ENCODE results near the gene PRODH2.

GRCh38 chr19:35781650-35782049 lies 31.0 kb downstream of the PRODH2 start:
- TF ChIP-seq CTCF (IDR thresholded peaks at IDR 0.05) (no peak), POLR2A (IDR thresholded peaks at IDR 0.05) (no peak)
